ENCODE data around the gene EEPD1. TPM values are rescaled to one million over a fixed set of nuclear protein-coding genes. Genes with fewer than 3 reads are reported as not detected.

EEPD1 gene
- total and polyA plus RNA-seq, 2 donors (not counting 3 experiments of a cell fraction or from before 2014, with no cell fraction given) = 0.40 to 0.42 TPM

GRCh38 chr7:36283711-36284130 is 130.7 kb downstream of the EEPD1 start:
- Histone ChIP-seq H3K27me3 (ENCODE audit: control insufficient read depth in 2 of 2, insufficient read depth in 2 of 2, low read length in 2 of 2) (no peaks in the 10 kb centered on the region), H3K9me3 (replicated peaks; ENCODE audit: control insufficient read depth, insufficient read depth, low read length) (no peaks in the 10 kb centered on the region), H3K9me1 (replicated peaks; ENCODE audit: control insufficient read depth, extremely low read depth, insufficient read depth, low read length) (no peaks in the 10 kb centered on the region), H3K4me1 (ENCODE audit: control insufficient read depth, extremely low read depth, insufficient read depth, low read length) (peaks cover 6% of the 10 kb centered on the region), H3K4me2 (ENCODE audit: insufficient read depth, low read length) (no peak overlapping the region), H3K36me3 (ENCODE audit: control insufficient read depth in 2 of 2, extremely low read depth in 1 of 2, insufficient read depth in 2 of 2, low read length in 2 of 2) (no peaks in the 10 kb centered on the region), H3K9ac (replicated peaks; ENCODE audit: extremely low read depth, insufficient read depth, low read length) (no peak overlapping the region), H4K20me1 (replicated peaks; ENCODE audit: control insufficient read depth, extremely low read depth, insufficient read depth, low read length) (no peaks in the 10 kb centered on the region), H3K27ac (ENCODE audit: insufficient read depth, low read depth, low read length) (no peak overlapping the region), H2AFZ (ENCODE audit: low read depth, low read length) (no peak overlapping the region), H3K79me2 (ENCODE audit: control insufficient read depth, insufficient read depth, low read length) (no peaks in the 10 kb centered on the region), H3K4me3 (replicated peaks in 1 of 3; ENCODE audit: insufficient read depth in 1 of 3, low read depth in 1 of 3, low read length in 3 of 3) (no peak overlapping the region)
- ChIA-PET POLR2A (no interaction called here), CTCF (interaction anchor here (1.6 kb wide), 1 partner anchor 299 kb away, joined by 7 read pairs; no protein-coding TSS in a partner anchor)
- TF ChIP-seq FOS (IDR thresholded peaks at IDR 0.05; ENCODE audit: borderline replicate concordance, insufficient read depth, low read length) (no peak), MYC (IDR thresholded peaks at IDR 0.05; ENCODE audit: low read depth, low read length) (no peak), POLR2A (IDR thresholded peaks at IDR 0.05; ENCODE audit: low read depth, low read length) (no peak), EZH2 (IDR thresholded peaks at IDR 0.05; ENCODE audit: borderline replicate concordance, low read depth, low read length, severe bottlenecking) (no peak), POLR2AphosphoS5 (IDR thresholded peaks at IDR 0.05; ENCODE audit: insufficient read depth, low read depth, low read length) (no peak), CTCF (IDR thresholded peaks at IDR 0.05; ENCODE audit: extremely low read depth in 1 of 2, insufficient read depth in 1 of 2, low read depth in 1 of 2, low read length in 2 of 2) (no peak), MAX (IDR thresholded peaks at IDR 0.05; ENCODE audit: insufficient read depth, insufficient read length) (no peak), JUN (IDR thresholded peaks at IDR 0.05; ENCODE audit: borderline replicate concordance, insufficient read depth, insufficient read length, low read depth) (no peak)
- dilution Hi-C loops (cut with MboI; ENCODE audit: extremely low pct_ligation_motif_present, low sequenced_read_pairs) = no loop called here
- DNase-seq (ENCODE audit: low read depth, low spot score) (no peak), FAIRE-seq (no peak)
- intact Hi-C loops (cut with micrococcal nuclease) = no loop called here
- no TSS peak for BruUV-seq (replicated peaks)
